LNCaP clone FGC (cell line): Measurements from ENCODE around the gene UQCC2.

Source experiments
- DNase-seq: peaks from one replicate; pipeline ENCODE4 v3.0.0-alpha.2; 2011; ENCODE audit warnings: low read depth
- H3K4me3 ChIP-seq: 2 replicates; pipeline ENCODE4 v1.5.1; 2011; ENCODE audit warnings: mild to moderate bottlenecking, low read depth, low read length, control low read depth
- TF ChIP-seq, protein P1 (sequence below): IDR thresholded peaks from 2 replicates; pipeline ENCODE4 v1.5.1; 2012; ENCODE audit warnings: mild to moderate bottlenecking; ENCODE audit not compliant: control insufficient read depth, insufficient read depth; ENCODE audit errors: extremely low read depth

Gene UQCC2

DNA sequence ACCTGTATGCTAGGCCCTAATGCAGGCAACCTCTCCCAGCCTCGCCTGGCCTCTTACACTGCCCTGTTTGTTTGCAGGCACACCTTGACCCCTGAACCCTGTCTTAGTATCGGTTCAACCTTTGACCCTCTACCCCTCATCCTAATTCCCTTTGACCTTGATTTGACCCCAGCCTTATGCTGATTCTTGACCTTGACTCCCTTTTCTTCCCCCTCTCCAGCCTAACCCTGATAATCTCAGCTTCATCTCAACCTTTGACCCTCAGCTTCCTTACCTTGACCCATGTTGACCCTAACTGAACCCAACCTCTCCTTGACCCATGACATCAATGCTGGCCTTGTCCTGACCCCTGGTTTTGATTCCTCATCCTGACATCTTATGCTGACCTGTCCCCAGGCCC, 33.8 kb downstream of the UQCC2 start:
- H3K4me3 ChIP-seq, result no peak overlapping the region
- TF ChIP-seq, protein P1, sequence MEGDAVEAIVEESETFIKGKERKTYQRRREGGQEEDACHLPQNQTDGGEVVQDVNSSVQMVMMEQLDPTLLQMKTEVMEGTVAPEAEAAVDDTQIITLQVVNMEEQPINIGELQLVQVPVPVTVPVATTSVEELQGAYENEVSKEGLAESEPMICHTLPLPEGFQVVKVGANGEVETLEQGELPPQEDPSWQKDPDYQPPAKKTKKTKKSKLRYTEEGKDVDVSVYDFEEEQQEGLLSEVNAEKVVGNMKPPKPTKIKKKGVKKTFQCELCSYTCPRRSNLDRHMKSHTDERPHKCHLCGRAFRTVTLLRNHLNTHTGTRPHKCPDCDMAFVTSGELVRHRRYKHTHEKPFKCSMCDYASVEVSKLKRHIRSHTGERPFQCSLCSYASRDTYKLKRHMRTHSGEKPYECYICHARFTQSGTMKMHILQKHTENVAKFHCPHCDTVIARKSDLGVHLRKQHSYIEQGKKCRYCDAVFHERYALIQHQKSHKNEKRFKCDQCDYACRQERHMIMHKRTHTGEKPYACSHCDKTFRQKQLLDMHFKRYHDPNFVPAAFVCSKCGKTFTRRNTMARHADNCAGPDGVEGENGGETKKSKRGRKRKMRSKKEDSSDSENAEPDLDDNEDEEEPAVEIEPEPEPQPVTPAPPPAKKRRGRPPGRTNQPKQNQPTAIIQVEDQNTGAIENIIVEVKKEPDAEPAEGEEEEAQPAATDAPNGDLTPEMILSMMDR, result no peak
- DNase-seq, result no peak

DNA sequence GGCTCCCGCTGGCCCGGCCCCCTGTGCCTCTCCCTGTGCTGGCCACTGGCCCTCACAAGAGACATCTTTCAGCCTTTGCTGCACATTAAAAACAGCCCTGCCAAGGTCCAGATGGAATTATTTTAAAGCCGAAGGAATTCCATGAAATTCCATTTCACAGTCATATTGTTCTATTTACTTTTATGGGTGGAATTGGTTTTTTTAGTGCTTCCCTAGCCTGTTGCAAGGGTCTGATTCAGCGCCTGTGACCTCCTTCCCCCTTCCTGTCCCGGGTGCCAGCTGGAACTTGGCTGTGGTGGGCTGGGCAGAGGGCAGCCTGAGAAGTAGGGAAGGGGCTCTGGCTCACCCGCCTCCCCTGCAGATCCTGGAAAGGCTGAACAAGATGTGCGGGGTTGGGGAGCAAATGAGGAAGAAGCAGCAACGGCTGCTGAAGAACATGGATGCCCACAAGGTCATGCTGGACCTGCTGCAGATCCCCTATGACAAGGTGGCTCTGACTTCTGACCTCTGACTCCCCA, 34.3 kb downstream of the UQCC2 start:
- DNase-seq, result no peak
- TF ChIP-seq, protein P1, result no peak
- H3K4me3 ChIP-seq, result no peak overlapping the region

DNA sequence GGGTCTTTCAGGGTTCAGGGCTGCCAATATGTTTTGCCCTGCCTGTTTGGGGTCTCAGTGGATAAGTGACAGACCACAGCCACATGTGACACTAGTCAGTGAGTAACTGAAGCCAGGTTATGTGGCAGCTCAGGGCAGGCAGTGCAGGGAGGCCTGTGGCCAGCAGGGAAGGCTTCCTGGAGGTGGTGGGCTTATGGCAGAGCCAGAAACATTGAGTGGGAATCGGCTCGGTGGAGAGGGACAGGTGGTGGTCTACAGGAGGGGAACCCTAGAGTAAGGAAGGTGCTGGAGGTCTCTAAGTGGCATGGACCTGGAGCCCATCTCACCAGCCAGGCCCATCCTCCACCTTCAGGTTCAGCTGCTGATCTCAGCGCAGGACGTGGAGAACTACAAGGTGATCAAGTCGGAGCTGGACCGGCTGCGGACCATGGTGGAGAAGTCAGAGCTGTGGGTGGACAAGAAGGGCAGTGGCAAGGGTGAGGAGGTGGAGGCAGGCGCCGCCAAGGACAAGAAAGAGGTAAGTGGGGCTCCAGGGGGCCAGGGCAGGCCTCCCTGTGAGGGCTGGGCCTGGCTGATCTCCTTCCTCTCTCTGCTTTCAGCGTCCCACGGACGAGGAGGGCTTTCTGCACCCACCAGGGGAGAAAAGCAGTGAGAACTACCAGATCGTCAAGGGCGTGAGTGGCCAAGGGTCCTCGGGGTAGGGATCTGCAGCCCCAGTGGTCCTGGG, 34.9 kb downstream of the UQCC2 start:
- no peak overlapping the region for H3K4me3 ChIP-seq
- TF ChIP-seq, protein P1, result no peak
- DNase-seq, result no peak

GRCh38 chr6:33675968-33676367, 35.5 kb downstream of the UQCC2 start:
- DNase-seq, result no peak
- no peak overlapping the region for H3K4me3 ChIP-seq
- TF ChIP-seq, protein P1, result no peak

- TF ChIP-seq, protein P1, result no peak
- no peak for DNase-seq
- no peak overlapping the region for H3K4me3 ChIP-seq
Measured at GRCh38 chr6:33673851-33674250, 37.6 kb downstream of the UQCC2 start.

DNA sequence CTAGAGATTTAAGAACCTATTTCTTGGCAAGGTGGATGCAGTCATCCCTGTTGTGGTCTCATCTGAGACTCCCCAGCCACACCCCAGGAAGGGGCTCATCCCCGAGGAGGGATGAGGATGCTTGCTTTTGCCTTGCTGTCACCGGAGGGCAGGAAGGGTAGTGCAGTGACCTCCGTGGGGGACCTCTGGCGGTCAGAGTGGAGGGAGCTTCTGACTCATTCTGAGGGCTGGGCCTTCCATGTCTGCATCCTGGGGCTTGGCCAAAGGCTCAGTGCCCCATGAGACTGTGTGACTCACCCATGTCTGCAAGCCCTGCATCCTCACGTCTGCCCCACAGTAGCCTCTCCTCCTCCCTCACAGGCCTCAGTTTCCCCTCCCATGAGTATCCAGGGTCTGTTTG, 38.7 kb downstream of the UQCC2 start:
- H3K4me3 ChIP-seq, result no peak overlapping the region
- TF ChIP-seq, protein P1, result no peak
- DNase-seq, result no peak

GRCh38 chr6:33671744-33672072, 39.8 kb downstream of the UQCC2 start:
- DNase-seq, result no peak
- TF ChIP-seq, protein P1, result no peak
- no peak overlapping the region for H3K4me3 ChIP-seq
